GM23338 (cell line): Measurements from ENCODE around the gene STX17. TPM values are rescaled to one million over a fixed set of nuclear protein-coding genes. Genes with fewer than 3 reads are reported as not detected.

ENCODE experiments used
- ATAC-seq: fragments of 200-7000 bp; cut with Tn5 transposase; 3 replicates; pipeline ENCODE4 v1.9.1; 2020
- DNase-seq: peaks from one replicate; pipeline ENCODE4 v3.0.0-alpha.2; 2015; ENCODE audit warnings: low spot score
- H2AFZ ChIP-seq: fragments of 200-600 bp; sonication (generic); 2 replicates; pipeline ENCODE4 v1.8.0; 2016; ENCODE audit warnings: antibody characterized with exemption, mild to moderate bottlenecking, moderate library complexity
- H3F3A ChIP-seq: fragments of 200-600 bp; sonication (generic); replicated peaks from 2 replicates; pipeline ENCODE4 v1.8.0; 2017; ENCODE audit warnings: antibody characterized with exemption, mixed run types, low read depth
- H3K27ac ChIP-seq: fragments of 200-600 bp; sonication (generic); 2 replicates; pipeline ENCODE4 v1.6.1; 2016; ENCODE audit warnings: low read depth
- H3K27me3 ChIP-seq: fragments of 200-600 bp; sonication (generic); 2 replicates; pipeline ENCODE4 v1.8.0; 2016; ENCODE audit warnings: mild to moderate bottlenecking, mixed run types, moderate library complexity; ENCODE audit not compliant: insufficient read depth
- H3K36me3 ChIP-seq: fragments of 200-600 bp; sonication (generic); 2 replicates; pipeline ENCODE4 v1.8.0; 2016; ENCODE audit warnings: mild to moderate bottlenecking; ENCODE audit not compliant: insufficient read depth
- H3K4me1 ChIP-seq: fragments of 200-600 bp; sonication (generic); 2 replicates; pipeline ENCODE4 v1.8.0; 2016; ENCODE audit warnings: mild to moderate bottlenecking, moderate library complexity; ENCODE audit not compliant: insufficient read depth
- H3K4me2 ChIP-seq: fragments of 200-600 bp; sonication (generic); 2 replicates; pipeline ENCODE4 v1.7.1; 2017; ENCODE audit warnings: mixed run types
- H3K4me3 ChIP-seq: fragments of 200-600 bp; sonication (generic); 2 replicates; pipeline ENCODE4 v1.6.1; 2016; ENCODE audit warnings: mixed run types
- H3K79me2 ChIP-seq: fragments of 200-600 bp; sonication (generic); replicated peaks from 2 replicates; pipeline ENCODE4 v1.8.0; 2017; ENCODE audit warnings: mild to moderate bottlenecking; ENCODE audit not compliant: insufficient read depth
- H3K9me2 ChIP-seq: fragments of 200-600 bp; sonication (generic); 2 replicates; pipeline ENCODE4 v1.8.0; 2017; ENCODE audit not compliant: insufficient read depth
- H4K20me1 ChIP-seq: fragments of 200-600 bp; sonication (generic); replicated peaks from 2 replicates; pipeline ENCODE4 v1.8.0; 2017; ENCODE audit warnings: mild to moderate bottlenecking; ENCODE audit not compliant: insufficient read depth
- H3K27ac Mint-ChIP-seq: 2 replicates; pipeline ENCODE4 v1.8.0; 2020; ENCODE audit warnings: inconsistent platforms, mild to moderate bottlenecking, moderate library complexity, mixed read lengths
- H3K27me3 Mint-ChIP-seq: 3 replicates; pipeline ENCODE4 v1.8.0; 2022; ENCODE audit warnings: low read depth, mild to moderate bottlenecking, moderate library complexity, mixed read lengths, inconsistent platforms; ENCODE audit not compliant: insufficient read depth, poor library complexity
- H3K36me3 Mint-ChIP-seq: 3 replicates; pipeline ENCODE4 v1.8.0; 2021; ENCODE audit warnings: low read depth, mild to moderate bottlenecking, inconsistent platforms, moderate library complexity, mixed read lengths
- H3K4me1 Mint-ChIP-seq: 3 replicates; pipeline ENCODE4 v1.8.0; 2020; ENCODE audit warnings: mild to moderate bottlenecking, inconsistent platforms, mixed read lengths
- H3K4me3 Mint-ChIP-seq: 3 replicates; pipeline ENCODE4 v1.8.0; 2021; ENCODE audit warnings: moderate library complexity, mild to moderate bottlenecking, inconsistent platforms, mixed read lengths
- H3K9me3 Mint-ChIP-seq: 3 replicates; pipeline ENCODE4 v1.8.0; 2020; ENCODE audit warnings: moderate library complexity, mild to moderate bottlenecking, inconsistent platforms, mixed read lengths
- CREB1 ChIP-seq: fragments of 250-450 bp; sonication (Bioruptor Pico); IDR thresholded peaks from 2 replicates; pipeline ENCODE4 v1.5.0; 2020; ENCODE audit warnings: low read depth, mild to moderate bottlenecking, moderate library complexity
- ETS1 ChIP-seq: IDR thresholded peaks from 2 replicates; pipeline ENCODE4 v1.6.1; 2016; ENCODE audit warnings: antibody characterized with exemption
- EZH2 ChIP-seq: fragments of 200-600 bp; sonication (generic); IDR thresholded peaks from one replicate; pipeline ENCODE4 v1.8.0; 2017; ENCODE audit warnings: antibody characterized with exemption, mild to moderate bottlenecking, low read depth; ENCODE audit not compliant: unreplicated experiment
- EZH2phosphoT487 ChIP-seq: fragments of 200-600 bp; sonication (generic); IDR thresholded peaks from one replicate; pipeline ENCODE4 v1.8.1; 2018; ENCODE audit warnings: antibody characterized with exemption; ENCODE audit not compliant: unreplicated experiment
- JUNB ChIP-seq: IDR thresholded peaks from one replicate; pipeline ENCODE4 v1.6.1; 2016; ENCODE audit warnings: antibody characterized with exemption; ENCODE audit not compliant: unreplicated experiment
- NANOG ChIP-seq: IDR thresholded peaks from 2 replicates; pipeline ENCODE4 v1.6.1; 2016; ENCODE audit warnings: antibody characterized with exemption, borderline replicate concordance
- POLR2AphosphoS5 ChIP-seq: IDR thresholded peaks from 2 replicates; pipeline ENCODE4 v1.6.1; 2016; ENCODE audit warnings: antibody characterized with exemption, low read depth
- STAT1 ChIP-seq: IDR thresholded peaks from one replicate; pipeline ENCODE4 v1.6.1; 2016; ENCODE audit warnings: antibody characterized with exemption; ENCODE audit not compliant: unreplicated experiment
- ZNF114 ChIP-seq: fragments of 250-450 bp; sonication (Bioruptor Pico); IDR thresholded peaks from 2 replicates; pipeline ENCODE4 v1.5.0; 2020; ENCODE audit warnings: mild to moderate bottlenecking, moderate library complexity
- ZNF331 ChIP-seq: fragments of 250-450 bp; sonication (Bioruptor Pico); IDR thresholded peaks from 2 replicates; pipeline ENCODE4 v1.5.0; 2020; ENCODE audit warnings: low read depth, mild to moderate bottlenecking, moderate library complexity
- ZNF462 ChIP-seq: fragments of 250-450 bp; sonication (Bioruptor Pico); IDR thresholded peaks from 2 replicates; pipeline ENCODE4 v1.5.0; 2020; ENCODE audit warnings: mild to moderate bottlenecking, moderate library complexity
- polyA plus RNA-seq: library from polyadenylated mRNA; unstranded; fragments of >200 nt; fragmentation: Nextera tagmentation; extraction: Ambion mirVana; gene quantifications from 2 replicates; pipeline ENCODE4 v1.2.1, GENCODE V29; 2016
- total RNA-seq: library from RNA; depleted of rRNA; stranded (reverse); fragments of >200 nt; shearing (Covaris generic); gene quantifications from 2 replicates; pipeline ENCODE4 v1.2.3, GENCODE V29; 2014
- TF ChIP-seq, protein P1 (sequence below), 2 experiments: fragments of 200-600 bp in 1 of 2; sonication (generic) in 1 of 2; conservative IDR thresholded peaks; 2 replicates each; pipeline versions ENCODE4 v1.5.1 to v1.6.1; 2016 to 2017; ENCODE audit warnings: antibody characterized with exemption in 2 of 2, low read depth in 2 of 2, mild to moderate bottlenecking in 2 of 2, moderate library complexity in 1 of 2
- TF ChIP-seq, protein P2 (sequence below): IDR thresholded peaks from one replicate; pipeline ENCODE4 v1.6.1; 2018; ENCODE audit warnings: antibody characterized with exemption; ENCODE audit not compliant: unreplicated experiment

Gene STX17
- total and polyA plus RNA-seq, 2 experiments from 2014 or later, result 12.9 to 24.2 TPM

- Mint-ChIP-seq H3K4me3 (no peak overlapping the region), H3K27ac (no peak overlapping the region), H3K27me3 (peaks cover 5% of the 10 kb centered on the region), H3K4me1 (peaks cover 18% of the 10 kb centered on the region), H3K9me3 (no peaks in the 10 kb centered on the region), H3K36me3 (no peaks in the 10 kb centered on the region; the same call in 2 of the 3 replicates)
- no peak overlapping the region for H3K4me3 ChIP-seq
- DNase-seq (no peak), ATAC-seq (no peak)
- TF ChIP-seq EZH2 (no peak), EZH2phosphoT487 (no peak), ZNF331 (no peak), POLR2AphosphoS5 (no peak), ETS1 (no peak), ZNF462 (no peak), ZNF114 (no peak), NANOG (no peak), CREB1 (CRISPR knock-in tag) (no peak), STAT1 (no peak), JUNB (no peak)
- TF ChIP-seq, protein P1, sequence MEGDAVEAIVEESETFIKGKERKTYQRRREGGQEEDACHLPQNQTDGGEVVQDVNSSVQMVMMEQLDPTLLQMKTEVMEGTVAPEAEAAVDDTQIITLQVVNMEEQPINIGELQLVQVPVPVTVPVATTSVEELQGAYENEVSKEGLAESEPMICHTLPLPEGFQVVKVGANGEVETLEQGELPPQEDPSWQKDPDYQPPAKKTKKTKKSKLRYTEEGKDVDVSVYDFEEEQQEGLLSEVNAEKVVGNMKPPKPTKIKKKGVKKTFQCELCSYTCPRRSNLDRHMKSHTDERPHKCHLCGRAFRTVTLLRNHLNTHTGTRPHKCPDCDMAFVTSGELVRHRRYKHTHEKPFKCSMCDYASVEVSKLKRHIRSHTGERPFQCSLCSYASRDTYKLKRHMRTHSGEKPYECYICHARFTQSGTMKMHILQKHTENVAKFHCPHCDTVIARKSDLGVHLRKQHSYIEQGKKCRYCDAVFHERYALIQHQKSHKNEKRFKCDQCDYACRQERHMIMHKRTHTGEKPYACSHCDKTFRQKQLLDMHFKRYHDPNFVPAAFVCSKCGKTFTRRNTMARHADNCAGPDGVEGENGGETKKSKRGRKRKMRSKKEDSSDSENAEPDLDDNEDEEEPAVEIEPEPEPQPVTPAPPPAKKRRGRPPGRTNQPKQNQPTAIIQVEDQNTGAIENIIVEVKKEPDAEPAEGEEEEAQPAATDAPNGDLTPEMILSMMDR (conservative IDR thresholded peaks at IDR 0.05; ENCODE audit: low read depth in 2 of 2), result no peak
- TF ChIP-seq, protein P2, sequence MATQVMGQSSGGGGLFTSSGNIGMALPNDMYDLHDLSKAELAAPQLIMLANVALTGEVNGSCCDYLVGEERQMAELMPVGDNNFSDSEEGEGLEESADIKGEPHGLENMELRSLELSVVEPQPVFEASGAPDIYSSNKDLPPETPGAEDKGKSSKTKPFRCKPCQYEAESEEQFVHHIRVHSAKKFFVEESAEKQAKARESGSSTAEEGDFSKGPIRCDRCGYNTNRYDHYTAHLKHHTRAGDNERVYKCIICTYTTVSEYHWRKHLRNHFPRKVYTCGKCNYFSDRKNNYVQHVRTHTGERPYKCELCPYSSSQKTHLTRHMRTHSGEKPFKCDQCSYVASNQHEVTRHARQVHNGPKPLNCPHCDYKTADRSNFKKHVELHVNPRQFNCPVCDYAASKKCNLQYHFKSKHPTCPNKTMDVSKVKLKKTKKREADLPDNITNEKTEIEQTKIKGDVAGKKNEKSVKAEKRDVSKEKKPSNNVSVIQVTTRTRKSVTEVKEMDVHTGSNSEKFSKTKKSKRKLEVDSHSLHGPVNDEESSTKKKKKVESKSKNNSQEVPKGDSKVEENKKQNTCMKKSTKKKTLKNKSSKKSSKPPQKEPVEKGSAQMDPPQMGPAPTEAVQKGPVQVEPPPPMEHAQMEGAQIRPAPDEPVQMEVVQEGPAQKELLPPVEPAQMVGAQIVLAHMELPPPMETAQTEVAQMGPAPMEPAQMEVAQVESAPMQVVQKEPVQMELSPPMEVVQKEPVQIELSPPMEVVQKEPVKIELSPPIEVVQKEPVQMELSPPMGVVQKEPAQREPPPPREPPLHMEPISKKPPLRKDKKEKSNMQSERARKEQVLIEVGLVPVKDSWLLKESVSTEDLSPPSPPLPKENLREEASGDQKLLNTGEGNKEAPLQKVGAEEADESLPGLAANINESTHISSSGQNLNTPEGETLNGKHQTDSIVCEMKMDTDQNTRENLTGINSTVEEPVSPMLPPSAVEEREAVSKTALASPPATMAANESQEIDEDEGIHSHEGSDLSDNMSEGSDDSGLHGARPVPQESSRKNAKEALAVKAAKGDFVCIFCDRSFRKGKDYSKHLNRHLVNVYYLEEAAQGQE, result no peak
- H3K27ac ChIP-seq, result no peak overlapping the region
- peaks cover 5% of the 10 kb centered on the region; the same call in 1 of the 2 replicates for H3K9me2 ChIP-seq
- H3K27me3 ChIP-seq, result no peaks in the 10 kb centered on the region
- peaks cover 5% of the 10 kb centered on the region; the same call in 1 of the 2 replicates for H3K79me2 ChIP-seq
- no peaks in the 10 kb centered on the region for H3K36me3 ChIP-seq
- H2AFZ ChIP-seq, result no peak overlapping the region
- H3K4me1 ChIP-seq, result peaks cover 18% of the 10 kb centered on the region
- H3F3A ChIP-seq, result no peaks in the 10 kb centered on the region
- H4K20me1 ChIP-seq, result no peaks in the 10 kb centered on the region
- no peak overlapping the region for H3K4me2 ChIP-seq
Observed at GRCh38 chr9:99903393-99903792, 3.1 kb upstream of the STX17 start.
